GM18951 (cell line): ENCODE data around the gene SPA17.

Experiments used
- POLR2A ChIP-seq: IDR thresholded peaks from 4 replicates; pipeline ENCODE4 v1.6.1; 2011; ENCODE audit warnings: mild to moderate bottlenecking; ENCODE audit not compliant: insufficient read length, insufficient read depth; ENCODE audit errors: extremely low read depth
- in situ Hi-C: fragments of 300-500 bp; cut with MboI; formaldehyde crosslinking; loops from one replicate; pipeline ENCODE4 v1.12.0; 2022; ENCODE audit warnings: low sequenced_read_pairs, mixed read lengths, inconsistent platforms; ENCODE audit not compliant: unreplicated experiment

The SPA17 gene

GRCh38 chr11:124672536-124673215 is 1.0 kb upstream of the SPA17 start:
- in situ Hi-C loops, result loop anchor here (10.0 kb wide), 1 partner anchor 92 kb away; the partner anchor contains the start of gene ESAM
- no peak for TF ChIP-seq POLR2A

GRCh38 chr11:124674168-124674517 is 439 bp downstream of the SPA17 start:
- no peak for TF ChIP-seq POLR2A
- in situ Hi-C loops, result loop anchor here (10.0 kb wide), 1 partner anchor 91 kb away; the partner anchor contains the start of gene ESAM

GRCh38 chr11:124674571-124674970 is 867 bp downstream of the SPA17 start:
- TF ChIP-seq POLR2A, result no peak
- in situ Hi-C loops, result loop anchor here (10.0 kb wide), 1 partner anchor 90 kb away; the partner anchor contains the start of gene ESAM

GRCh38 chr11:124676386-124676785 is 2.7 kb downstream of the SPA17 start:
- in situ Hi-C loops, result loop anchor here (10.0 kb wide), 1 partner anchor 88 kb away; the partner anchor contains the start of gene ESAM
- no peak for TF ChIP-seq POLR2A

GRCh38 chr11:124678416-124678815 is 4.7 kb downstream of the SPA17 start:
- in situ Hi-C loops, result loop anchor here (10.0 kb wide), 1 partner anchor 86 kb away; the partner anchor contains the start of gene ESAM
- TF ChIP-seq POLR2A, result no peak

GRCh38 chr11:124681421-124681820 is 7.7 kb downstream of the SPA17 start:
- TF ChIP-seq POLR2A, result no peak
- in situ Hi-C loops, result no loop called here

- in situ Hi-C loops, result no loop called here
- no peak for TF ChIP-seq POLR2A
Measured at GRCh38 chr11:124682443-124682842, 8.7 kb downstream of the SPA17 start.

GRCh38 chr11:124693142-124693541 is 19.4 kb downstream of the SPA17 start:
- in situ Hi-C loops, result no loop called here
- TF ChIP-seq POLR2A, result no peak

- TF ChIP-seq POLR2A, result no peak
- in situ Hi-C loops, result no loop called here
Measured at GRCh38 chr11:124699547-124699946, 25.8 kb downstream of the SPA17 start.

GRCh38 chr11:124700028-124700427 is 26.3 kb downstream of the SPA17 start:
- TF ChIP-seq POLR2A, result no peak
- in situ Hi-C loops, result no loop called here

GRCh38 chr11:124707829-124708228 is 34.1 kb downstream of the SPA17 start:
- TF ChIP-seq POLR2A, result no peak
- in situ Hi-C loops, result no loop called here

GRCh38 chr11:124712392-124712791 is 38.7 kb downstream of the SPA17 start:
- no peak for TF ChIP-seq POLR2A
- in situ Hi-C loops, result no loop called here

- in situ Hi-C loops, result no loop called here
- no peak for TF ChIP-seq POLR2A
Measured at GRCh38 chr11:124716591-124716990, 42.9 kb downstream of the SPA17 start.

GRCh38 chr11:124717421-124717785 is 43.7 kb downstream of the SPA17 start:
- in situ Hi-C loops, result no loop called here
- no peak for TF ChIP-seq POLR2A
